CD4-positive, alpha-beta T cell treated with Interferon gamma for 1 hour (primary cell): ENCODE results near the gene HK3.
"Not testable (repeated sequence)": the region's sequence is repeated elsewhere in the genome, so short reads cannot be mapped to it uniquely, and the experiment has no call there.

Source experiments
- DNase-seq: peaks from one replicate; pipeline ENCODE4 v3.0.0-alpha.2; 2020

The HK3 gene

DNA sequence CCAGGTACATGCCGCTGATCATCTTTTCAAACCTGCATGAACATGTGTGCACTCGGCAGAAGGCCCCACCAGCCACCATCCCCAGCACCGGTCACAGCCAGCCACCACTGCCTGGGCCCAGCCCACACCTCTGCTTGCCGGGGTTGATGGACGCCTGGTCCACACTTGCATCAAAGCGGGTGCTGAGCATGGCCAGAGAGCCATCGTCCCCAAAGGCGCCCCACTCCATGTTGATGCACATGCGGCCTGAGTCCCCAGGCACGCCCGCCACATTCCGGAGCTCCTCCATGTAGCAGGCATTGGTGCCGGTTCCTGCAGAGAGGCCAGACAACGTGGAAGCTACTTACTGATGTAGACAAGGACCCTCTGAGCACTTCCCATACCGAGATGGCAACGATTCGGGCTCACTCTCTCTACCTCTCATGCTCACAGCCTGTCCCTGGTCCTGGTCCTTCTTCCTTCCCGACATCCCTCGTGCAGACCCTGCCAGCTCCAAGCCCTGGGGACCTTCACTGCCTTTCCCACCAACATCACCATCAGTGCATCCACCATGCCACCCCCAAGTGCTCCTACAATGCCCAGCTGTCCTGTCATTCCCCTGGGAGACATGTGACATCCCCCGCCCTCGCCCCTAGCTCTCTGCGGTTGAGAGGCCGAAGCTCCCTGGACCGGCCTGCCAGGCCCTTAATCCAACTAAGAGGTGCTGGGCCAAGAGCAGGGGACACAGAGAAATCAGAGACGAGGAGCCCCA lies 17.2 kb downstream of the HK3 start:
- DNase-seq: no peak

DNA sequence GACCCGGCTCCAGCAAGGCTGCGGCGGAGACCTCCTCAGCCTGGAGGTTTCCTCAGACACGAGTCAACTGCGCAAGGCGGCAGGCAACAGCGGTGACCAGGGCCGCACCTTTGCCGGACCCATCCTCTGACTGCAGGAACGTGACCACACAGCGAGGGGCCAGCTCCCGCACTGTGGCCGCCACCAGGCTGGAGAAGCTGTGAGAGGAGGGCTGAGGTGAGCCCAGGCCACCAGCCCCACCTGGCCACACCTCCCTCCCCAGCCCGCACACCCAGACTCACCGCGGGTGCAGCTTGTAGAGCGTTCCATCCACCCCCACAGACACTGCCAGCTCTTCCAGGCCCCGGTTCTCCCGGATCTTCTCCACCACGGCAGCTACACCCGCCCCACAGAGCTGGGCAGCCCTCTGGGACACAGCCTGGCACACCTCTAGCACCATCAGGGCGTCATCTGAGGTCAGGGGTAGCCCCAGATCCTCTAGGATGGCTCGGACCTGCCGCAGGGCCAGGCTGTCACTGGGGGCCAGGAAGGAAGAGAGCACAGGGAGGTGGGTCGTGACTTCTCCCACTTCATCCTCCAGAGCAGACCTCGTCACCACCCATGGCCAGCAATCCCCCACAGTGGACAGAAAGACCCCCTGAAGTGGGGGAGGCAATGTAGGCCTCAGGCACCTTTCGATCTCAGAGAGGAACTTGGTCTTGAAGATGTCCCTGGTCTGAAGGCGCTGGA lies 18.0 kb downstream of the HK3 start:
- DNase-seq: no peak

DNA sequence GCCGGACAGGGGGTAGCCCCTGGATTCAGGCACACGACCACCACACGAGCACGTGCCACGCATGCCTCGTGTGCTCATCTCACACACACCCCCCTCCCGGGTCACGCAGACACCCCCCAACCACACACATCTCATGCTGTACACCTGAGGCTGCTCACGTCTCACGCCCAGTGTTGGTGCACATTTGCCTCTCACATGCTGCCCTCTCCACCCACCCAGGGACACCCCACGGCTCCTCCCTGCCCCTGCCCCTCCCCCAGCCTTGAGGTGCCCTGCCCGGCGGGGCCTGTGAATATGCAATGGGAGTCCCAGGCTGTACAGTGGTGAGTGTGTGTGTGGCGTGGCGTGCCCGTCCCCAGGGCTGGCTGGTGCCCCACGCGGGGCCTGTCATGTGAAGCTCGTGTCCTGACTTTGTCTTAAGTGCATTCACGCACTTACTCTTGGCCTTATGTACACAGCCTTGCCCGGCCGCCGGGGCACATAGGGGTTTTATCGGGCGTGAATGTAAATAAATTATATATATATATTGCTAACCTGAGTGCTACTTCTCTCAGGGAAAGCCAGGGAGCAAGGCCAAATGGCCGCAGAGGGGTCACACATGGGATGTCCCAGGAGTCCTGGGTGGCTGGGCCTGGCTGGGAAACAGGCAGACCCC lies 18.7 kb downstream of the HK3 start:
- no peak for DNase-seq

DNA sequence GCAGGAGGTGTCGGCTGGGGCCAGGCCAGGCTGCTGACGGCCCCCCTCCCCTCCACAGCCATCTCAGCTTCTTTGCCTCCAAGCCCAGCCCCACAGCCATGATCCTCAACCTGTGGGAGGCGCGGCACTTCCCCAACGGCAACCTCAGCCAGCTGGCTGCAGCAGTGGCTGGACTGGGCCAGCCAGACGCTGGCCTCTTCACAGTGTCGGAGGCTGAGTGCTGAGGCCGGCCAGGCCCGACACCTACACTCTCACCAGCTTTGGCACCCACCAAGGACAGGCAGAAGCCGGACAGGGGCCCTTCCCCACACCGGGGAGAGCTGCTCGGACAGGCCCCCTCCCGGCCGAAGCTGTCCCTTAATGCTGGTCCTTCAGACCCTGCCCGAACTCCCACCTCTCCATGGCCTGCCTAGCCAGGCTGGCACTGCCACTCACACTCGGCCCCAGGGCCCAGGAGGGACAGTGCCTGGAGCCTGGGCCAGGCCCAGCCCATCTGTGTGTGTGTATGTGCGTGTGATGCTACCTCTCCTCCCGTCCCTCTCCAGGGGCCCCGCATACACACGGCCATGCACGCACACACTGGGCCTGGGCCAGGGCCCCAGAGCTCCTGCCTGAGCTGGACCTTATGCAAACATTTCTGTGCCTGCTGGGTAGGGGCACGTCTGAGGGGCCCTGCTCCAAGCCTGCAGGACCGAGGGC lies 19.3 kb downstream of the HK3 start:
- no peak for DNase-seq

DNA sequence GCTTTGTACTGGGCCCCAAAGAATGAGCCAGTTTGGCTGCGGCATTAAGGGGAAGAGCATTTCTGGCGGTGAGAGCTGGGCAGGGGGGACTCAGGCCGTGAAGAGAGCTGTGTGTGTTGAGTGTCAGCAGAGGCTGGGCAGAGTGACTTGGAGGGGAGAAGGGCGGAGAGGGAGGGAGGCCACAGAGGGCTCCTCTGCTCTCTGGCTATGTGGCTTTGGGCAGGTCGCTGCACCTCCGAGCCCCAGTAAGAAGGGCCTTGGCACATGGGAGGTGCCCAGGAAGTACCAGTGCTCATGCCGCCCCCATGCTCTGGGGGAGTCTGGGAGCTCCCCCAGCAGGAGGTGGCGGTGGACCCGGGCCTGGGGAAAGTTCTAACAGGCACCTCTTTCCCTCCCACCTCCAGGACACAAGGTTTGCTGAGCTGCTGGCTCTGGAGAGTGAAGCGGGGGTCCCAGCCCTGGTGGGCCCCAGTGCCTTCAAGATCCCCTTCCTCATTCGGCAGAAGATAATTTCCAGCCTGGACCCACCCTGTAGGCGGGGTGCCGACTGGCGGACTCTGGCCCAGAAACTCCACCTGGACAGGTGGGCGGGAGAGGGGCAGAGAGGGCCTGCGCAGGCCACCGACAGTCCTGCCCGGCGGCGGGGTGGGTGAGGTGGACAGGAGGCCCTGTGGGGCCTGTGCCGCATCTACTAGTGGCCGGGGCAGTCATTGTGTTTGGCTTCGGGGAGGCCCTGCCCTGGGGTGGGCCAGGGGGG lies 20.1 kb downstream of the HK3 start:
- no peak for DNase-seq

DNA sequence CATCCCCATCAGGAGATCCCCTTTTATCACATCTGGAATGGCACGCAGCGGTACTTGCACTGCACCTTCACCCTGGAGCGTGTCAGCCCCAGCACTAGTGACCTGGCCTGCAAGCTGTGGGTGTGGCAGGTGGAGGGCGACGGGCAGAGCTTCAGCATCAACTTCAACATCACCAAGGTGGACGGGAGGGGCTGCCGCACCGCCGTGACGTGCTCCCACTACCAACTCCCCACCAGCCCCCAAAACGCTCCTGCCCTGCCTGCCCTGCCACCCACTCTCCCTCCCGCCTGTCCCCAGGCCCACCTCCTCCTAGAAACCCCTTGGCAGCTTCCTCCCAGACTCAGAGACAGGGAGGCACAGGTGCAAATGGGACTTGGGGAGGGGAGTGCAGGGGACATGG lies 20.7 kb downstream of the HK3 start:
- no peak for DNase-seq

DNA sequence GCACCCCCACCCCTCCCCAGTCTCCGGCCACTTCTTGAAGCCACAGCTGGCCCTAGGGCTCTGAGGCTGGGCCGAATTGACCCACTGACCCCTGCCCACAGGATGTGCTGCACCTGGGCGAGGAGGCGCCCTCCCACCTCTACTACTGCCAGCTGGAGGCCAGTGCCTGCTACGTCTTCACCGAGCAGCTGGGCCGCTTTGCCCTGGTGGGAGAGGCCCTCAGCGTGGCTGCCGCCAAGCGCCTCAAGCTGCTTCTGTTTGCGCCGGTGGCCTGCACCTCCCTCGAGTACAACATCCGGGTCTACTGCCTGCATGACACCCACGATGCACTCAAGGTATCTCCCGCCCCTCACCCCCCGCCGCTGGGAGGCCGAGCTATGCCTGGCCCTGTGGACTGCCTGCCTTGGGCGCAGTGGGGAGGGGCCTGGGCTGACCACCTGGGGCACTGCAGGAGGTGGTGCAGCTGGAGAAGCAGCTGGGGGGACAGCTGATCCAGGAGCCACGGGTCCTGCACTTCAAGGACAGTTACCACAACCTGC lies 21.3 kb downstream of the HK3 start:
- no peak for DNase-seq

DNA sequence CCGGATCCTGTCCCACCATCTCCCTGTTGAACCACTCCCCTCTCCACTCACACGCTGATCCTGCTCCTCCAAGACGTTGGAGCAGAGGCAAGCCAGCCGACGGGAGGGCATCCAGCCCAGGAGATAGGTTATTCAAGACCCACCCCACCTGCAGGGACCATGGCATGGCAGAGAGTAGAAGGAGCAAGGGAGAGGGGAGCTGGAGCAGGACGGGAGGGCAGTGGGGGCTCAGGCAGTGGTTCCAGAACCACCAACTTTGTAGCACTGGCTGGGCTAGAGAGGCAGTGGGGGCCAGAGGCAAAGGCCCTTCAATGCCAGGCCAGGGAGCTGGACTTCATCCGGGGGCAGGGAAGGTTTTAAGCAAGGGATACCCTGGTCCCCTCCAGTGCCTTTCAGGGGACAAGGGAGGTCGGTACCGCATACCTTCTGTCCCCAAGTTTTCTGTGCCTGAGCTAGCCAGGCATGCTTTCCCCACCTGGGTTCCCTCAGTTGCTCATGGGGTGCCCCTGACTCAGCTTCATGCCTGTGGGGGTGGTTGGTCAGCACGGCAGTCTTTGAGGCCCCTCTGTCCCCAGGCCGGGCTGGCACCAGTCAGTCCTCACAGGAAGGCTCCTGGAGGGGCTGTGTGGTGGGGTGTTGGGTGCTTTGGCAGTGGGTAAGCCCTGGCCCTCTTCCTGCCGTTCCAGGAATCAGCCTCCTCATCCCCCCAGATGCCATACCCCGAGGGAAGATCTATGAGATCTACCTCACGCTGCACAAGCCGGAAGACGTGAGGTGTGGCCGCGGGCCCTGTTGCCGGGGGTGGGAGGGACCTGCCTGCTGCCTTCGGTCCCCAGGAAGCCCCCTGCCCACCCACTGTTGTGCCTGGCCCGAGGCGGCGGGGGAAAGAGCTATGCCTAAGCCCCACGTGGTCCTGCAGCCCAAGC lies 22.4 kb downstream of the HK3 start:
- no peak for DNase-seq

DNA sequence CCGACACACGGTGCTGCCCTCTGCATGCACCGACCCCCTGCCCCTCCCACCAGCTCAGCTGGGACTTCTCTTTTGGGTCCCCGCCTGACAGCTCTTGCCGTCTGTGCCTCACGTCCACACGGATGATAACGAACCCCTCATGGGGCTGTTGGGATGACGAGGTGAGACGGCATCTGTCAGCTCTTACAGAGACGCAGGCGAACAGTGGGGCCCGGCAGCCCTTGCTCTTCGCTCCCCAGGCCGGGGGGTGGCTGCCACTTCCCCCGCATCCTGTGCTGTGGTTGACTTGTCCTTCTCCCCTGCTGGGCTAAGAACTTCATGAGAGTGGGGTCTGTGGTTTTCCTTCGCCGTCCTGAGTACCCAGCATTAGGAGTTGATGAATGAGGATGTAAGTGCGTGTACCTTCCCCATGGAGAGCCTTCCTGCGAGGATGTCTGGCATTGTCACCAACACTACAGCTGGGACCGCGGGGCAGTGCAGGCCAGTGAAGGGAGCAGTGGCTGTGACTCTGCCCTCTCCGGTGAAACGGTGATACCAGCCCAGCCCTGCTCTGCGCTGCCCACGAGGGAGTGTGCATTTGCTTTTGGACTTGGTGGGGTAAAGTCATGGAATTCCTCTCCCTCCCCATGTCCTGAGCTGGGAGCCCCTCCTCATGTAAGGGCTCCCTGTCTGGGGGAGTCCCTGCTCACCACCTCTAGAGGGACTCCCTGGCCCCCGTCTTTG lies 23.2 kb downstream of the HK3 start:
- DNase-seq: no peak

DNA sequence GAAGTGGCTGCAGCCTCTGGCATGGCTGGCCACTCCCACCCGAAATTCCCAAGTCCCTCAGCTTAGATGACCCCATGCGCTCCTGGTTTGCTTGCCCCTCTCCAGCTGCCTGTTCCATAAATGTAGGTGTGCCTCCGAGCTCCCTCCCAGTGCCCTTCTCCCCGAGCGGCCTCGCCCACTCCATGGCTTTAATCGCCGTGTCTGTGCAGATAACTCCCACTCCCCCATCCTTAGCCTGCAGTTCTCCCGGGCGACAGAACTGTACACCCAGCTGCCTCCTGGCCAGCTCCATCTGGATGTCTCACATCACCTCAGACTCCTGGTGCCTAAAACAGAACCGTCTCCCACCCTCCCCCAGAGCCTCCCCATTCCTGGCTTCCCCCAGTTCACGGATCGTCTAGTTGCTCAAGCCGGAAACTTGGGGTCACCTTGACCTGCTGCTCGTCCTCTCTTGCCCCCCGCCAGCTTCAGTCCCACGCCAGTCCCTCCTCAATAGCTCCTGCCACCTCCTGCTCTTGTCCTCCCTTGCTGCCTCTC lies 24.1 kb downstream of the HK3 start:
- DNase-seq: no peak

DNA sequence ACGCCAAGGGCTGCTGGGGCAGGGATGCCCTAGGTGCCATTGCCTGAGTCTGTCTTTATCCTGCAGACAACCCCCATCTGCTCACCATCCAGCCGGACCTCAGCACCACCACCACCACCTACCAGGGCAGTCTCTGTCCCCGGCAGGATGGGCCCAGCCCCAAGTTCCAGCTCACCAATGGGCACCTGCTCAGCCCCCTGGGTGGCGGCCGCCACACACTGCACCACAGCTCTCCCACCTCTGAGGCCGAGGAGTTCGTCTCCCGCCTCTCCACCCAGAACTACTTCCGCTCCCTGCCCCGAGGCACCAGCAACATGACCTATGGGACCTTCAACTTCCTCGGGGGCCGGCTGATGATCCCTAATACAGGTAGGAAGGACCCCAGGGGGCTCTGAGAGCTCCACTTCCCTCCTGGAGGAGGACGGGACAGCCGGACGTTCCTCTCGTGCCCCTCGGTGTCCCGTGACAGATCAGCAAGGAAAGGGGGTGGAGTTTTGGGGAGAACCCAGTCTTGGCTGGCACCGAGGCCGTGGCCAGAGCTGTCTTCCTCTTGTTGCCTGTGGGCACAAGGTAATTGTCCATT lies 24.9 kb downstream of the HK3 start:
- DNase-seq: no peak

DNA sequence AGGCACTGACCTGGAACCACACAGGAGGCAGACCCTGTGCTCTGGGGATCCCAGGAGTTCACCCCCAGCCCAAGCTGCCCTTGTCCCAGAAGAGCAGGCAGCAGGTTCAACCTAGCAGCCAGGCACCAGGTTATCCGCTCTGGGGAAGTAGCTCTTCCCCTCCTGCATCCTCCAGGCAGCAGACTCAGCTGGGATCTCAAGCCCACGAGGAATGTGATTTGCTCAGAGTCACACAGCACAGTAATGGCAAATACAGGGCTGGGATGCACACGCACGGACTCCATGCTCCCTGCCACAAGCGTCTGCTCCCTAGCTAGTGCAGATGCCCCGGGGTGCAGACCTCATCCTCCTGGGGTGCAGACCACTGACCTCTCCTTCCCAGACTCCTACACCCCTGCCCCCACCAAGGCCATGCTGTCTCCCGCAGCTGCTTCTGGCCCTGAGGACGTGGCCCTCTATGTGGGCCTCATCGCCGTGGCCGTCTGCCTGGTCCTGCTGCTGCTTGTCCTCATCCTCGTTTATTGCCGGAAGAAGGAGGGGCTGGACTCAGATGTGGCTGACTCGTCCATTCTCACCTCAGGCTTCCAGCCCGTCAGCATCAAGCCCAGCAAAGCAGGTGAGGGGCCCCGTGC lies 25.5 kb downstream of the HK3 start:
- DNase-seq: no peak

DNA sequence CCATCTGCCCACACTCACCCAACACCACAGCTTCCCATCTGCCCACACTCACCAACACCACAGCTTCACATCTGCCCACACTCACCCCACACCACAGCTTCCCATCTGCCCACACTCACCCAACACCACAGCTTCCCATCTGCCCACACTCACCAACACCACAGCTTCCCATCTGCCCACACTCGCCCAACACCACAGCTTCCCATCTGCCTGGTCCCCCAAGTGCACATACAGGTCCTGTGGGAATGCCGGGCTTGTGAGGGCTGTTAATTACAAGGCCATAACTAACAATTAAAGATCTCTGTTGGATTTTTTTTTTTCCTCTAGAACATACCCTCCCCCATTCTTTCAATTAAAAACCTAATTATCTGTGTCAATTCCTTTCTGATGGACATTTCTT lies 26.1 kb downstream of the HK3 start:
- DNase-seq: not testable (repeated sequence)

DNA sequence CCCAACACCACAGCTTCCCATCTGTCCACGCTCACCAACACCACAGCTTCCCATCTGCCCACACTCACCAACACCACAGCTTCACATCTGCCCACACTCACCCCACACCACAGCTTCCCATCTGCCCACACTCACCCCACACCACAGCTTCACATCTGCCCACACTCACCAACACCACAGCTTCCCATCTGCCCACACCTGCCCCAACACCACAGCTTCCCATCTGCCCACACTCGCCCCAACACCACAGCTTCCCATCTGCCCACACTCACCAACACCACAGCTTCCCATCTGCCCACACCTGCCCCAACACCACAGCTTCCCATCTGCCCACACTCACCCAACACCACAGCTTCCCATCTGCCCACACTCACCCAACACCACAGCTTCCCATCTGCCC lies 26.6 kb downstream of the HK3 start:
- not testable (repeated sequence) for DNase-seq

DNA sequence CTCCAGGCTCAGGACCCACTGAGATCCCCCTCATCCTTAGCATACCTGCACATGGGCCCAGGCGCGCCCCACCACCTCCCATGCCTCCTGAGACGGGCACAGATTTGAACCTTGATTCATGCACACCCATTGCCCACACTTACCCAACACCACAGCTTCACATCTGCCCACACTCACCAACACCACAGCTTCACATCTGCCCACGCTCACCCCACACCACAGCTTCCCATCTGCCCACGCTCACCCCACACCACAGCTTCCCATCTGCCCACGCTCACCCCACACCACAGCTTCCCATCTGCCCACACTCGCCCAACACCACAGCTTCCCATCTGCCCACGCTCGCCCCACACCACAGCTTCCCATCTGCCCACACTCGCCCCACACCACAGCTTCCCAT lies 28.5 kb downstream of the HK3 start:
- not testable (repeated sequence) for DNase-seq

DNA sequence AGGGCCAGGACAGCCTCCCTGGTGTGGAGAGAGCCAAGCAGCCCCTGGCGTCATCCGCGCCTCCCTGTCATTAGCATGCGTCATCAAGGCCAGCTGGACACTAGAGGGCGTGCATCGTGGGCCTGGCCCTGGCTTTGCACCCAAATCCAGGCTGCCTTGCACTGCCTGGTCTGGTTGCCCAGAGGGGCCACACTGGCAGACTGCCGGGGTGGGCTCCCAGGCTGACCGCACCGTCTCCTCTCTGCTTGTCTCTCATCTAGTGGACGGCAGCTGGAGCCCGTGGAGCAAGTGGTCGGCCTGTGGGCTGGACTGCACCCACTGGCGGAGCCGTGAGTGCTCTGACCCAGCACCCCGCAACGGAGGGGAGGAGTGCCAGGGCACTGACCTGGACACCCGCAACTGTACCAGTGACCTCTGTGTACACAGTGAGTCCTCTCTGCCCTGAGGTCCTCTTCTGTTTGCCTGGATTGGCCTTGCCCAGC lies 29.0 kb downstream of the HK3 start:
- DNase-seq: no peak

DNA sequence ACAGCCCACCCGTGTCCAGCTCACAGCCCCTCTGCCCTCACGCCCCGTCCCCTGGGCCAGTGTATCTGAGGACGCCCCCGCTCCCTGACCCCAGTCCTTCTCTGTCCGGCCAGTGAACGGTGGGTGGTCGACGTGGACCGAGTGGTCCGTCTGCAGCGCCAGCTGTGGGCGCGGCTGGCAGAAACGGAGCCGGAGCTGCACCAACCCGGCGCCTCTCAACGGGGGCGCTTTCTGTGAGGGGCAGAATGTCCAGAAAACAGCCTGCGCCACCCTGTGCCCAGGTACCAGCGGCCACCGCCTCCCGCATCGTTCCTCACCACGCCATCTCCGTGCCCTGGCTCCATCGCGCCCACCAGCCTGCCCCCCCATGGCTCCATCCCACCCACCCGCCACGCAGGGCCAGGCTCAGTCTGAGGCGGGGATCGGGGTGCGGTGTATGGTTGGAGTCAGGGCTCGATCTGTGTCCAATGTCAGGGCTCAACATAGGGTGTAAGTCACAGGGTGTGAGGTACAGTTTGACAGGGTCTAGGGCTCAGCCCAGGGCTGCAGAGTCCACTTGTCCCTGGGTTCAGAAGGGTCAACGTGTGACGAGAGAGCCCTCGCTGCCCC lies 29.5 kb downstream of the HK3 start:
- DNase-seq: no peak

DNA sequence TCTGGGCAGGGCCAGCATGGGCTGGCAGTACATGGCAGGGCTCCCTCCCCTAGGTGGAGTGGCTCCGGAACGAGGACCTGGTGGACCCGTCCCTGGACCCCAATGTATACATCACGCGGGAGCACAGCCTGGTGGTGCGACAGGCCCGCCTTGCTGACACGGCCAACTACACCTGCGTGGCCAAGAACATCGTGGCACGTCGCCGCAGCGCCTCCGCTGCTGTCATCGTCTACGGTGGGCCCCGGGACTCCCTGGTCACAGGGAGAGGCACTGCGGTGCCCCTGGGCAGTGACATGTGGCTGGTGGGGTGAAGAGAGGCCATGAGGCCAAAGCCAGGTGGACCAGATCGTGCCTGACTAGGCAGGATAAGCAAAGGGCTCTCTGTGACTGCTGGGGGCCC lies 30.4 kb downstream of the HK3 start:
- DNase-seq: no peak

DNA sequence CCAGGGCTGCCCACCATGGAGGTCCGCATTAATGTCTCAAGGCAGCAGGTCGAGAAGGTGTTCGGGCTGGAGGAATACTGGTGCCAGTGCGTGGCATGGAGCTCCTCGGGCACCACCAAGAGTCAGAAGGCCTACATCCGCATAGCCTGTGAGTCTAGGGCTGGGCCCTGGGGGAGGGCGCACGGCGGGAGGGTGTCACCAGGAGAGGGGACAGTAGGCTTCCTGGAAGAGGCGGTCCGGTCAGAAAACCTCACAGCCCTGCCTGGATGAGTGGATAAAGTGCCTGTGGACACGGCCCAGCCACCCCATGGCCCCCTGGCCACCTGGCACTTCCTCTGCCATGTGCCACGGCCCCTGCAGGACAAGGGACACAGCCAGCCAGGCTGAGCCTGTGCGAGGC lies 31.0 kb downstream of the HK3 start:
- no peak for DNase-seq
